Astrocyte (in vitro differentiated cells and primary cell): ENCODE results near the gene PWWP3B.

ENCODE experiments used
- CTCF ChIP-seq: IDR thresholded peaks from 2 replicates; pipeline ENCODE4 v1.5.1; 2011; ENCODE audit warnings: low read depth, mild to moderate bottlenecking, inconsistent platforms, low read length, moderate library complexity; ENCODE audit not compliant: insufficient read depth
- EZH2 ChIP-seq: IDR thresholded peaks from 2 replicates; pipeline ENCODE4 v1.6.1; 2012; ENCODE audit warnings: mild to moderate bottlenecking, low read length, inconsistent platforms; ENCODE audit not compliant: insufficient read depth

DNA sequence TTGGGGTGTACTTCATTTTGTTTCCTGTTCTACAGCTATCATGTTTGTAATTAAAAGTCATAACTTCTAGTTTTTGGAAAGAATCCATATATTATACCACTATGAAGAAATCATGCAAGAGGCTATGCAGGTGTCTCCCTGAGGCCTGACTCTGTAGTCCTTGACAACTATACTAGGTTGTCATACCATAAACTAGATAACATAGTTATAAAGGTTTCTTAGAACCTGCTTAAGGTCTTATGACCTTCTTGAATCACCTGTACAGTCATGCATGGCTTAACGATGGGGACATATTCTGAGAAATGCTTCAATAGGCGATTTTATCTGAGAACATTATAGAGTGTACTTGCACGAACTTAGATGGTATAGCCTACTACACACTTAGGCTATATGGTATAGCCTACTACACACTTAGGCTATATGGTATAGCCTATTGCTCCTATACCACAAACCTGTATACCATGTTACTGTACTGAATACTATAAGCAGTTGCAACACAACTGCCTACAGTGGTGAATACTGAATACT, 3.3 kb downstream of the PWWP3B start:
- TF ChIP-seq CTCF (no peak), EZH2 (no peak)
